CD4-positive, alpha-beta T cell treated with Interleukin-2 at 100 ng/mL for 4 hours (primary cell): ENCODE data around the gene LDLRAD3.
"Not testable (repeated sequence)": the region's sequence is repeated elsewhere in the genome, so short reads cannot be mapped to it uniquely, and the experiment has no call there.

Experiments
- DNase-seq: peaks from one replicate; pipeline ENCODE4 v3.0.0-alpha.2; 2020; ENCODE audit warnings: low spot score

The LDLRAD3 gene

GRCh38 chr11:35995681-35996271, 51.9 kb downstream of the LDLRAD3 start:
- no peak for DNase-seq

GRCh38 chr11:35997902-35998520, 54.1 kb downstream of the LDLRAD3 start:
- DNase-seq: no peak

GRCh38 chr11:35998634-35999033, 54.8 kb downstream of the LDLRAD3 start:
- DNase-seq: no peak

- no peak for DNase-seq
Observed at GRCh38 chr11:36000616-36001190, 56.8 kb downstream of the LDLRAD3 start.

- no peak for DNase-seq
Observed at GRCh38 chr11:36002196-36002595, 58.3 kb downstream of the LDLRAD3 start.

- DNase-seq: no peak
Observed at GRCh38 chr11:36002796-36003195, 58.9 kb downstream of the LDLRAD3 start.

- no peak for DNase-seq
Observed at GRCh38 chr11:36006556-36006955, 62.7 kb downstream of the LDLRAD3 start.

GRCh38 chr11:36007127-36007655, 63.3 kb downstream of the LDLRAD3 start:
- DNase-seq: no peak

- DNase-seq: no peak
Observed at GRCh38 chr11:36008584-36008983, 64.7 kb downstream of the LDLRAD3 start.

GRCh38 chr11:36009473-36009872, 65.6 kb downstream of the LDLRAD3 start:
- DNase-seq: no peak

- DNase-seq: no peak
Observed at GRCh38 chr11:36010010-36010740, 66.3 kb downstream of the LDLRAD3 start.

- DNase-seq: no peak
Observed at GRCh38 chr11:36011574-36011973, 67.7 kb downstream of the LDLRAD3 start.

GRCh38 chr11:36012455-36012854, 68.6 kb downstream of the LDLRAD3 start:
- no peak for DNase-seq

GRCh38 chr11:36012979-36013378, 69.1 kb downstream of the LDLRAD3 start:
- DNase-seq: no peak

GRCh38 chr11:36013446-36013845, 69.6 kb downstream of the LDLRAD3 start:
- DNase-seq: not testable (repeated sequence)

GRCh38 chr11:36013950-36014897, 70.4 kb downstream of the LDLRAD3 start:
- DNase-seq: no peak

- DNase-seq: no peak
Observed at GRCh38 chr11:36014898-36015665, 71.2 kb downstream of the LDLRAD3 start.

- DNase-seq: no peak
Observed at GRCh38 chr11:36015799-36016198, 71.9 kb downstream of the LDLRAD3 start.

GRCh38 chr11:36016263-36016662, 72.4 kb downstream of the LDLRAD3 start:
- no peak for DNase-seq

- no peak for DNase-seq
Observed at GRCh38 chr11:36016709-36017108, 72.8 kb downstream of the LDLRAD3 start.
